Kidney epithelial cell (primary cell): ENCODE measurements around the gene CAMK2D. TPM values are rescaled to one million over a fixed set of nuclear protein-coding genes. Genes with fewer than 3 reads are reported as not detected.

Experiments
- DNase-seq: peaks from one replicate; pipeline ENCODE4 v3.0.0-alpha.2; 2010; ENCODE audit warnings: low read depth
- H3K27me3 ChIP-seq: 2 replicates; pipeline ENCODE4 v1.6.0; 2011; ENCODE audit warnings: low read length; ENCODE audit not compliant: control insufficient read depth, insufficient read depth
- H3K36me3 ChIP-seq: 2 replicates; pipeline ENCODE4 v1.5.1; 2011; ENCODE audit warnings: low read length; ENCODE audit not compliant: control insufficient read depth, insufficient read depth
- H3K4me3 ChIP-seq: 2 replicates; pipeline ENCODE4 v1.5.1; 2011; ENCODE audit warnings: low read depth, mild to moderate bottlenecking, control low read depth, low read length
- total RNA-seq: library from RNA; depleted of rRNA; stranded (reverse); fragments of >200 nt; gene quantifications from 2 replicates; pipeline ENCODE4 v1.2.3, GENCODE V29; 2015
- TF ChIP-seq, protein P1 (sequence below): IDR thresholded peaks from 2 replicates; pipeline ENCODE4 v1.5.1; 2011; ENCODE audit warnings: mild to moderate bottlenecking, moderate library complexity, low read length, control low read depth, inconsistent platforms; ENCODE audit not compliant: insufficient read depth, poor library complexity, severe bottlenecking

The CAMK2D gene
- total RNA-seq, 1 donor from 2014 or later: 36.2 TPM

DNA sequence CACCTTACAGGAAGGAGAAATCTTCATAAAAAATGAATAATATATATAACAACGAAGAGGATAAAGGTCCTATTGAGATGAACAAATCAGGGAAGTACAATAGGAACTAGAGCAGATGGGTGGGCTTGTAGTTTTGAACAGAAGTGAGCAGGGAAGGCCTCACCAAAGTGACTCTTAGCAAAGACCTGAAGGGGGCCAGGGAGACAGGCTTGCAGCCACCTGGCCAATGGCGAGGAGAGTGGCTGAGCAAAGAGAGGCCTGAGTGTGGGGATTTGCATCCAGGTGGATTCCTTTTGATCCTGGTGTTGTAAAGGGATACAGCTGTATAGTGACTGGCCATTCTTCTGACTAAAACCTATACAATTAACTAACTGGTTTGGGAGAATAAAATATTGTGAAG is 354.1 kb downstream of the CAMK2D start:
- TF ChIP-seq, protein P1, sequence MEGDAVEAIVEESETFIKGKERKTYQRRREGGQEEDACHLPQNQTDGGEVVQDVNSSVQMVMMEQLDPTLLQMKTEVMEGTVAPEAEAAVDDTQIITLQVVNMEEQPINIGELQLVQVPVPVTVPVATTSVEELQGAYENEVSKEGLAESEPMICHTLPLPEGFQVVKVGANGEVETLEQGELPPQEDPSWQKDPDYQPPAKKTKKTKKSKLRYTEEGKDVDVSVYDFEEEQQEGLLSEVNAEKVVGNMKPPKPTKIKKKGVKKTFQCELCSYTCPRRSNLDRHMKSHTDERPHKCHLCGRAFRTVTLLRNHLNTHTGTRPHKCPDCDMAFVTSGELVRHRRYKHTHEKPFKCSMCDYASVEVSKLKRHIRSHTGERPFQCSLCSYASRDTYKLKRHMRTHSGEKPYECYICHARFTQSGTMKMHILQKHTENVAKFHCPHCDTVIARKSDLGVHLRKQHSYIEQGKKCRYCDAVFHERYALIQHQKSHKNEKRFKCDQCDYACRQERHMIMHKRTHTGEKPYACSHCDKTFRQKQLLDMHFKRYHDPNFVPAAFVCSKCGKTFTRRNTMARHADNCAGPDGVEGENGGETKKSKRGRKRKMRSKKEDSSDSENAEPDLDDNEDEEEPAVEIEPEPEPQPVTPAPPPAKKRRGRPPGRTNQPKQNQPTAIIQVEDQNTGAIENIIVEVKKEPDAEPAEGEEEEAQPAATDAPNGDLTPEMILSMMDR: no peak
- Histone ChIP-seq H3K27me3 (no peaks in the 10 kb centered on the region), H3K4me3 (no peak overlapping the region), H3K36me3 (no peaks in the 10 kb centered on the region)
- no peak for DNase-seq

DNA sequence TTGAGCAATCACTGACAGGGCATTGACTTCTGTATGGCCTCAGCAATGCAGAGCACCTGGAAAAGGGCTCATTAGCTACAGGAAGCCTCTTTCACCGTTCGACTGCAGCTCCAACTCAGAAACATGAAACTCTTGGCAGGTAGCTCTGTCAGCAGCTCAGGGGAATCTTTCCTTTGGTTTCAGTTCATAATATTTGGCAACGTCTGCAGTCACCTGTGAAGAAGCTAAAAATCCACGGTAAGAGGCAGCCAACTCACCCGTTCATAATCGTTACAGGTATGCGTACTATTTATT is 354.9 kb downstream of the CAMK2D start:
- Histone ChIP-seq H3K4me3 (no peak overlapping the region), H3K27me3 (no peaks in the 10 kb centered on the region), H3K36me3 (no peaks in the 10 kb centered on the region)
- TF ChIP-seq, protein P1: no peak
- no peak for DNase-seq

DNA sequence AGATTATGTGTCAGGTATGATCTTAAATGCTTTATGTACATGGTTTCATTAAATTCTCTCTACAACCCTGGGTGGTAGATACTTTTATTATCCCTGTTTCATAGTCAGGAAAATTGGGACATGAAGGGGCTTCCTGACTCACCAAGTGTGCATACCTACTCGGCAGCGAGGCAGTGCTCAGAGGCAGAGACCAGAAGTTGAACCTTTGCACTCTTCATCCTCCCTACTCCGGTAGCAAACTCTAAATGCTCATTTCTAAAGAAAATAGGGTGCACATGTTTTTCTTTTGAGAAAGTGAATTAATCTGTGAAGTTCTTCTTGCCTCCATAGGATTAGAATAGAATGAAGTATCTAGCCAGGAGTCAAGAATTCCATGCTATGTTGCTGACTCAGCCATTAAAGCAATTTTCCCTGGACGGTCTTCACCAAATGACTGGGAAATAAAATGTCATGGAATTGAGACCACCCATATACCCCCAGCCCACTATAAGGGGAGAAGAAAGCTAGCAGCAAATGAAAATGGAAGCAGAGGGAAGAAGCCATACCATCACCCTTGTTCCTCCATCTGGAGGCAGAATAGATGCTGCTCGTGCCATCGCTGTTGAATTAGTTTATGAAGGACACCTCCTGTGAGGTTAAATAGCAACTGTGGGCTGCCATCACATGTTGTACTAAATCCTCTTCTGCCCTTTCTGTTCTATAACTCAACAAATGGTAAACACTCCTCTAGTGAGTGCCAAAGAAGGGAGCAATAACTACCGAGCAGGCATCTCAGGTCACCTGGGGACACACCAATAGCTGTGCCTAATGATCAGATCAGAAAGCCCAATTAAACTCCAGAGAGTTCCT is 355.4 kb downstream of the CAMK2D start:
- TF ChIP-seq, protein P1: no peak
- Histone ChIP-seq H3K36me3 (no peaks in the 10 kb centered on the region), H3K4me3 (no peak overlapping the region)

DNA sequence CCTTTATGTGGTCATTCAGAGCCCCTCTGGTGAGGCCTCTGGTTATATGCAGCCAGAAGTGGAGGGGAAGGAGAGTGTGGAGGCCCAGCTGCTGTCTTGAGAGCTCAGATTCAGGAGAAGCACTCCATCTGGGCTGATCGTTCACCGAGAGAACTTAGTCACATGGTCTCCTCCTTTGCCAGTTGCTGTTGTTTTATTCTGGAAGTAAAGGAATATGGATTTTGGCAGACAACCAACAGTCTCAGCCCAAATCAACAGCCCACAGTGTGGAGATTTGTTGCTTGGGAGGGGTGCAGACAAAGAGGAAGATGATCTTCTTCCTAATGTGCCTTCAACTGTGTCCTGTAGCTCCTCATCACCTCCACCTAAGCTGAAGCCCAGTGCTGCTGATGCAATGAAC is 356.7 kb downstream of the CAMK2D start:
- TF ChIP-seq, protein P1: no peak
- no peak overlapping the region for H3K4me3 ChIP-seq
- no peak for DNase-seq
- no peaks in the 10 kb centered on the region for H3K27me3 ChIP-seq
- H3K36me3 ChIP-seq: no peaks in the 10 kb centered on the region

More for the DNA sequence above, 355.4 kb downstream of the CAMK2D start:
- DNase-seq: no peak
- H3K27me3 ChIP-seq: no peaks in the 10 kb centered on the region

DNA sequence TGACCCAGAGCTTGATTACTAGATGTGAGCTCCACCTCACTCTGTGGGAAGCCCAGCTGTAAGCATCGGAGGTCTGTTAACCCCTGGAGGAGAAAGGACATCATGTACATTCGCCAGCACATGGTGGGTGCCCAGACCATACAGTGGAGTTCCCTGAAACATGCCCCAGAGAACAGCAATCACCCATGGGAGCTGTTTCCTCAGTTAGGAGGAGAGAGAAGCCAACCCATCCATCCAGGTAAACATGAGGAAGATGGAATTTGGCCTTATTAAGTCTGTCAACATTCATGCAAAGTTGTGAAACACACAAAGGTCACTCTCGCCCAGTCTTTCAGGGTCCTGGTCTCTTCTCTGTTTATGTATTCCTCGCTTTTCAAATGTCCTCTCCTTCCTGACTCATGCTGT is 357.4 kb downstream of the CAMK2D start:
- Histone ChIP-seq H3K4me3 (no peak overlapping the region), H3K36me3 (no peaks in the 10 kb centered on the region), H3K27me3 (no peaks in the 10 kb centered on the region)
- TF ChIP-seq, protein P1: no peak
- DNase-seq: no peak

Other genes with a start within 250 kb of the CAMK2D start
- 13.0 and 13.8 TPM in 2 replicates for gene ARSJ, start 217.9 kb upstream of the CAMK2D start, total RNA-seq